SH-SY5Y (cell line): ENCODE data around the gene MACROD2.

ENCODE experiments used
- GATA2 ChIP-seq: IDR thresholded peaks from 2 replicates; pipeline ENCODE4 v1.6.1; 2011; ENCODE audit warnings: mild to moderate bottlenecking, low read depth, low read length
- GATA3 ChIP-seq: IDR thresholded peaks from 2 replicates; pipeline ENCODE4 v1.6.1; 2011; ENCODE audit warnings: low read depth, mild to moderate bottlenecking, low read length, moderate library complexity

DNA sequence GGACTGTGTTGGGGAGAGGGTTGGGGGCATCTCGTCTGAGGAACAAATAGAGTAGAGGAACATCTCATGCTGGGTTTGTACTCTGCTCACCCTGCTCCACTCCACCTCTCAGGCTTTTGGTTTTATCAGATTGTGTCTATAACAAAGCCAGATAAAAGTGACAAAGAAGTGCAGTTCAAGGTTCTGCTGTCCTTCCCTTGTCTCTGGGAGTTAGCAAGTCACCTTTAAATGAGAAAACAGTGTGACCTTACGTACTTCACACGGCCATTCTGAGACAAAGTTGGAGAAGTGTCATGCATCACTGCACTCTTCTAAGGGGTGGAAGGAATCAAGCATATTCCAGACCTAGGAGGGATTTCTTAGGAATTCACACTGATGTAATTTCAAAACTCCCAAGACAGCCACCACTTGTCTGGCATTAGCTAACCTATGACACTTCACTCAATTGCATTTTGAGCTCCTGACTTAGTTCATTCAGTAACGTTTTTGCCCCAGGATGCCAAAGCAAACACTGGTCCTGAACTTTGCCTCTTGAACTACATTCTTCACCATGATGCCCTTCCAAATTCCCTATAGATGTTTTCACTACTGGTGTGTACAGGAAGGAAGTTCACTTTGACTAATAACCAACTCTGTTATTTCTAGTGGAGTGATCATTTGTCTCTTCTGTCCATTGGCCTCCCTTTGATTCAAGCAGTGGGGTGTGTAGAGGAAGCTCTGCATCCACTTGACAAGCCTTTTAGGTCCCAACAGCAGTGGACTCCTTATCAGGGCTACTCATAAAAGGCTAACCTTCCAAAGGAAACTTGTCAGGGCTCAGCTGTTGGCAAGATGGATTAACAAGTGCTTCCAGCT lies 989.7 kb downstream of the MACROD2 start:
- TF ChIP-seq GATA3 (no peak), GATA2 (no peak)
